LNCAP (cell line): ENCODE measurements around the gene VWA3B.

Source experiments
- CTCF ChIP-seq: fragments of 450-650 bp; IDR thresholded peaks from 2 replicates; pipeline ENCODE4 v1.5.1; 2017; ENCODE audit warnings: mild to moderate bottlenecking

Gene VWA3B

GRCh38 chr2:98359986-98360385 is 273.0 kb downstream of the VWA3B start:
- no peak for TF ChIP-seq CTCF
